ENCODE data around the gene ACER3.
"Not testable (repeated sequence)": the region's sequence is repeated elsewhere in the genome, so short reads cannot be mapped to it uniquely, and the experiment has no call there.

ACER3 gene

DNA sequence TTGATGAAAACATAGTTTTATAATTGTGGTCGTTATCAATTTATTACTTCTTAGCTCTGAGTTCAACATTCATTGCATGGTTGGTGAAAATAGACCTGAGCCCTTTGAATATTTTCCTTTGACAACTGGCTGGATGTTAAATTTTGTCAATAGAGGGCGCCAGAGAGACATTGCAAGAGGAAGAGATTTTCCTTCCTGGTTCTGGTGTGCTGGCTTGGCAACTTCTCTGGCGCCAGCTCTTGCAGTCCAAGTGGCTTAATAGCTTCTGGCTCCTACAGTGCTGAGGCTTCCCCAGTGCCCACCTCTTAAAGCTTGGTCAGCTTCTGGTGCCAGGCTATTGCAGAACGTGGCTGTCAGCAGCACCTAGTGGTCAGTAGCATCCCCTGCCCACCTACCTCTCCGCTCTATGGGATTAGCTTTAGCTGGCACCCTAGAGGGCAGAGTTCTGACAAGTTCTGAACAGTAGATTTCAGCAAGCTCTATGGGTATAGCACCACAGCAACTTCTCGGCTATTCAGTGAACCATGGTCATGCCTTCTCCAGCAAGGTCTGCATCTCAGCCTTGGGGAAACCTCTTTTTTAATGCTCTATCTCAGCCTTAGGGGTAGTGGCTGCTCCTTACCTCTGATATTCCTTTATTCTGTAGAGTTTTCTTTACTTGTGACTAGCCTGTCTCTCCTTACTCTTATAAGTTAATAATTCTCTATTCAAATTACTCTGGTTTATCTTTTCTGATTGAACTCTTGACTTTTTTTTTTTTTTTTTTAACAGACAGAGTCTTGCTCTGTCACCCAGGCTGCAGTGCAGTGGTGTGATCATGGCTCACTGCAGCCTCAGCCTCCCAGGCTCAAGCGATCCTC, 59.4 kb downstream of the ACER3 start:
- Mint-ChIP-seq H3K27ac (ENCODE audit: low read depth) (no peak overlapping the region), H3K9me3 (no peaks in the 10 kb centered on the region), H3K27me3 (no peaks in the 10 kb centered on the region), H3K4me1 (peaks cover 15% of the 10 kb centered on the region), H3K36me3 (ENCODE audit: insufficient read depth) (no peaks in the 10 kb centered on the region), H3K4me3 (peak overlapping the region; percentile 50)
- ATAC-seq (replicated peaks; ENCODE audit: extremely low read depth, poor library complexity, severe bottlenecking) (peak; percentile 72), DNase-seq (ENCODE audit: low spot score in 2 of 2) (peak; percentile 22 to 47)

DNA sequence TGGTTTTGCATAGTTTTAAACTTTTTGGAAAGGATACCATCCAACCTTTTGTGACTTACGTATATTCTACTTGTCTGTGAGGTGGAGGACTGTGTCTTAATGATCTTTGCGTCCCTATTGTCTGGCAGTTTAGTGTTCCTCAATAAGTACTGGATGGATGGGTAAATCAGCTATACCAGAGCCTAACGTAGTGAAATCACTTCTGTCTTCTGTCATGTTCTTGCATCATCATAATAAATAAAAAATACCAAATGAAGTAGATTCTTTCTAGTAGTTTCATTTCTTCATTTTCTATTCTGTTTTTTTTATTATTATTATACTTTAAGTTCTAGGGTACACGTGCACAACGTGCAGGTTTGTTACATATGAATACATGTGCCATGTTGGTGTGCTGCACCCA, 66.4 kb downstream of the ACER3 start:
- Mint-ChIP-seq H3K4me3 (no peak overlapping the region), H3K36me3 (ENCODE audit: insufficient read depth) (peaks cover 4% of the 10 kb centered on the region), H3K9me3 (no peaks in the 10 kb centered on the region), H3K4me1 (peaks cover 4% of the 10 kb centered on the region), H3K27ac (ENCODE audit: low read depth) (no peak overlapping the region), H3K27me3 (no peaks in the 10 kb centered on the region)
- no peak for DNase-seq (ENCODE audit: low spot score in 2 of 2)
- ATAC-seq (replicated peaks; ENCODE audit: extremely low read depth, poor library complexity, severe bottlenecking), result no peak

DNA sequence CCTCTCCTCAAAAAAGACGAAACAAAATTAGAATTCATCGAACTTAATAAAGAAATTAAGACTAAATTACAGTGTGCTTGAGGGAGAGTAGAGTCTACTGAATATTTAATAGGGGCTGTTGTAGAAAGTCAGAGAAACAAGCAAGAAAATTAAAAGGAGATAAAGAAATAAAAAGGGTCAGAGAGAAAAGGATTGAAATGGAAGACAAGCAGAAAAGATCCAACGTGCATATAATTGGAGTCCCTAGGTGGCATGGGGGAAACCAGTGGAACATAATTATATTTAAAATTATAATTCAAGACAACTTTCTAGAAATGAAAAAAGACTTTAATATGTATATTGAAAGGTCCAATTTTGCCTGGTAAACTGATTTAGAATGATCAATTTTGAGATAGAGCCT, 74.3 kb downstream of the ACER3 start:
- H3K27ac Mint-ChIP-seq (ENCODE audit: low read depth), result no peak overlapping the region
- H3K9me3 Mint-ChIP-seq, result no peaks in the 10 kb centered on the region
- no peak for DNase-seq (ENCODE audit: low spot score in 2 of 2)
- H3K27me3 Mint-ChIP-seq, result no peaks in the 10 kb centered on the region
- H3K4me3 Mint-ChIP-seq, result no peak overlapping the region
- H3K4me1 Mint-ChIP-seq, result no peaks in the 10 kb centered on the region
- H3K36me3 Mint-ChIP-seq (ENCODE audit: insufficient read depth), result peaks cover 2% of the 10 kb centered on the region
- ATAC-seq (replicated peaks; ENCODE audit: extremely low read depth, poor library complexity, severe bottlenecking), result no peak

DNA sequence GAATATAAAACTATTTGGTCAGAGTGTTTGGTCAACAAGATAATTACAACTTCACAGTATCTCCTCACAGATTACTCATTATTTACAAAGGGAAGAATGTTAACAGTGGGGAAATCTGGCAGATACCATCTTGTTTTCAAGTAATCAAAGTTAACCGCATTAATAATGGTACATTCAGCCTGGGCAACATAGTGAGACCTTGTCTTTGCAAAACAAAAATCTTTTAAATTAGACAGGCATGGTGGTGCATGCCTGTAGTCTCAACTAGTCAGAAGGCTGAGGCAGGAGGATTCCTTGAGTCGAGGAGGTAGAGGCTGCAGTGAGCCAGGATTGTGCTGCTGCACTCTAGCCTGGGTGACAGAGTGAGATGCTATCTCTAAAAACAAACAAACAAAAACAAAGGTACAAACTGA, 78.5 kb downstream of the ACER3 start:
- Mint-ChIP-seq H3K27me3 (no peaks in the 10 kb centered on the region), H3K27ac (ENCODE audit: low read depth) (no peak overlapping the region), H3K9me3 (peaks cover 6% of the 10 kb centered on the region), H3K36me3 (ENCODE audit: insufficient read depth) (peaks cover 1% of the 10 kb centered on the region), H3K4me3 (no peak overlapping the region), H3K4me1 (no peaks in the 10 kb centered on the region)
- no peak for ATAC-seq (replicated peaks; ENCODE audit: extremely low read depth, poor library complexity, severe bottlenecking)
- no peak for DNase-seq (ENCODE audit: low spot score in 2 of 2)

DNA sequence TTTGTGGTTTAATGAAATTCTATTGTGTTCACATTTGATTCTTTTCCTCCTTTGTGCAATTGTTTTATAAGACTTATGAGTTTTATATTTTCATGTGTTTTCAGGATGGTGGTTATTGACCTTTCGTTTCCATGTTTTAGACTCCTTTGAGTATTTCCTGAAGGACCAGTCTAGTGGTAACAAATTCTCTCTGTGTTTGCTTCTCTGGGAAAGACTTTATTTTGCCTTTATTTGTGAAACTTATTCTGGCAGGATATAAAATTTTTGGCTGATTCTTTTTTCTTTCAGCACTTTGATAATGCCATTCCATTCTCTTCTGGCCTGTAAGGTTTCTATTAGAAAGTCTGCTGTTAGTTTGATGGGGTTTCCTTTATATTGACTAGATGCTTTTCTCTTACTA, 83.5 kb downstream of the ACER3 start:
- no peak overlapping the region for H3K4me3 Mint-ChIP-seq
- ATAC-seq (replicated peaks; ENCODE audit: extremely low read depth, poor library complexity, severe bottlenecking) (no peak), DNase-seq (ENCODE audit: low spot score in 2 of 2) (no peak)
- H3K36me3 Mint-ChIP-seq (ENCODE audit: insufficient read depth), result no peaks in the 10 kb centered on the region
- H3K27ac Mint-ChIP-seq (ENCODE audit: low read depth), result no peak overlapping the region
- no peaks in the 10 kb centered on the region for H3K27me3 Mint-ChIP-seq
- peaks cover 6% of the 10 kb centered on the region for H3K9me3 Mint-ChIP-seq
- H3K4me1 Mint-ChIP-seq, result peaks cover 7% of the 10 kb centered on the region

DNA sequence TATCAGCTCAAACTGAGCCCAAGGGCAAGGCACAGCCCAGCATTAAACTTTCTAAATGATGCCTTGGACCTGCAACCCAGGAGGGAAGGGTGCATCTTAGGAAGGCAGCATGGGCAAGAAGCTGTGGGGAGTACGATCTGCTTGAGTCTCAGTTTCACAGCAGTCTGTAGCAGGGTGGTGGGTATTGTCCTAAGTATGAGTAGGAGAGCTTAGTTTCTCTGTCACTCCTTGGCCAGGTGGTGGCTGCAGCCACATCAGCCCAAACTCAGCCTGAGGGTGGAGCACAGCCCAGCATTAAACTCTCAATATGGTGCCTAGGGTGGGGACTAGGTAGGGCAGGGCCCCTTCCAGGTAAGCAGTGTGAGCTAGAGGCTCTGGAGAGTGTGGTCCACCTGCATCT, 85.5 kb downstream of the ACER3 start:
- H3K4me1 Mint-ChIP-seq, result peaks cover 7% of the 10 kb centered on the region

DNA sequence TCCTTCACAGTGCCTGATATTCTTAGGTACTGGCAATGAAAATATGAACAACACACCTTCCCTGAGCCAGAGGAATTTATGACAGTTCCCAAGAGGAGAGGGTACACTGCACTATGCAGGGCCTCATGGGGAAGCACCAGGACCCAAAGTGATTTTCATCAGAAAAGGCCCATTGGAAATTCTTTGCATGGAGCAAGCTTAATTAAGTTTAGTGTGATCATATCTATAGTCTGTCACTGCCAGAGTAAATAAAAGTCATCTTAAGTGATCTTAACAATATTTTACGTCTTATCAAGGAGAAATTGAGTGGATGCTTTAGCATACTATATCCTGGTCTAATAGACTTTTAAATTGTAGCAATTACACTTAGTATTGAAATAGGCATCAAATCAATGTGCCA, 86.5 kb downstream of the ACER3 start:
- no peak for ATAC-seq (replicated peaks; ENCODE audit: extremely low read depth, poor library complexity, severe bottlenecking)
- Mint-ChIP-seq H3K9me3 (peaks cover 6% of the 10 kb centered on the region), H3K4me1 (peaks cover 7% of the 10 kb centered on the region), H3K4me3 (no peak overlapping the region), H3K27ac (ENCODE audit: low read depth) (no peak overlapping the region), H3K27me3 (no peaks in the 10 kb centered on the region), H3K36me3 (ENCODE audit: insufficient read depth) (no peaks in the 10 kb centered on the region)
- no peak for DNase-seq (ENCODE audit: low spot score in 2 of 2)

More for the DNA sequence above, 85.5 kb downstream of the ACER3 start:
- no peaks in the 10 kb centered on the region for H3K27me3 Mint-ChIP-seq
- peaks cover 6% of the 10 kb centered on the region for H3K9me3 Mint-ChIP-seq
- DNase-seq (ENCODE audit: low spot score in 2 of 2) (no peak), ATAC-seq (replicated peaks; ENCODE audit: extremely low read depth, poor library complexity, severe bottlenecking) (no peak)
- H3K36me3 Mint-ChIP-seq (ENCODE audit: insufficient read depth), result no peaks in the 10 kb centered on the region
- no peak overlapping the region for H3K4me3 Mint-ChIP-seq
- H3K27ac Mint-ChIP-seq (ENCODE audit: low read depth), result no peak overlapping the region

DNA sequence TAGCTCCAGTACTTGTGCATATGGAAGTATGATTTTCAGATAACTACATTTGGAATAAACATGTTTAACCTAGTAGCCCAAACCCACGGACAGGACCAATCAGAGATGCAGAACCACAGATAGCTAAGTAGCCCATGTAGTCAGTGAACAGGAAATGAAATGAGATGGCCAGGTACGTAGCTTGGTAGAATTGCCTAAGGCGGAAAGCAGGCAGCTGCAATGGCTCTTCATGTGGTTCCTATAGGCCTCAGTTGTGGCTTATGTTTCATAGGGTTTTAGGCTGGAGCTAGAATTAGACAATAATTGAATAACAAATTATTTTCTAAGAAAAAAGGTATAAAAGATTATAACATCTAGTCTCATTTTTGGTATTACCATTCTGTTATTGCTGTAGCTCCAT, 87.1 kb downstream of the ACER3 start:
- ATAC-seq (replicated peaks; ENCODE audit: extremely low read depth, poor library complexity, severe bottlenecking), result no peak

DNA sequence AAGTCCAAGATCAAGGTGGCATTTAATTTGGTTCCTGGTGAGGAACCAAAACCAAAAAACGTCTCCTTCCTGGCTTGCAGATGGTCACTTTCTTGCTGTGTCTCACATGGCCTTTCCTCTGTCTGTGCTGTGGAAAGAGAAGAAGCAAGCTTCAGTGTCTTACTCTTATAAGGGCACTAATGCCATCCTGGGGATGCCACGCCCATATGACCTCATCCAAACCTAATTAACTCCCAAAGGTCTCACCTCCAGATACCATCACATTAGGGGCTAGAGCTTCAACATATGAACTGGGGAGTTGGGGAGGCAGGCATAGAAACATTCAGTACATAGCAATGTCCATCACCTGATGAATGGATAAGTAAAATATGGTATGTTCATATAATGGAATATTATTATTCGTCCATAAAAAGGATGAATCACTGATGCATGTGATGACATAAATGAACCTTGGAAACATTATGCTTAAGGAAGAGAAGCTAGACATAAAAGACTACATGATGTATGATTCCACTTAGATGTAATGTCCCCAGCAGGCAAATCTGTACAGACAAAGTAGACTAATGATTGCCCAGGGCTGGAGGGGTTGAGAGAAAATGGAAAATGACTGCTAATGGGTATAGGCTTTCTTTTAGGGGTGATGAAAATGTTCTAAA, 94.9 kb downstream of the ACER3 start:
- Mint-ChIP-seq H3K9me3 (no peaks in the 10 kb centered on the region), H3K36me3 (ENCODE audit: insufficient read depth) (no peaks in the 10 kb centered on the region), H3K4me1 (no peaks in the 10 kb centered on the region), H3K27me3 (no peaks in the 10 kb centered on the region), H3K27ac (ENCODE audit: low read depth) (no peak overlapping the region), H3K4me3 (no peak overlapping the region)
- no peak for ATAC-seq (replicated peaks; ENCODE audit: extremely low read depth, poor library complexity, severe bottlenecking)
- DNase-seq (ENCODE audit: low spot score in 2 of 2), result no peak

More for the DNA sequence above, 87.1 kb downstream of the ACER3 start:
- Mint-ChIP-seq H3K4me1 (peaks cover 7% of the 10 kb centered on the region), H3K4me3 (no peak overlapping the region), H3K36me3 (ENCODE audit: insufficient read depth) (no peaks in the 10 kb centered on the region), H3K27me3 (no peaks in the 10 kb centered on the region), H3K27ac (ENCODE audit: low read depth) (no peak overlapping the region), H3K9me3 (peaks cover 5% of the 10 kb centered on the region)
- DNase-seq (ENCODE audit: low spot score in 2 of 2), result no peak

DNA sequence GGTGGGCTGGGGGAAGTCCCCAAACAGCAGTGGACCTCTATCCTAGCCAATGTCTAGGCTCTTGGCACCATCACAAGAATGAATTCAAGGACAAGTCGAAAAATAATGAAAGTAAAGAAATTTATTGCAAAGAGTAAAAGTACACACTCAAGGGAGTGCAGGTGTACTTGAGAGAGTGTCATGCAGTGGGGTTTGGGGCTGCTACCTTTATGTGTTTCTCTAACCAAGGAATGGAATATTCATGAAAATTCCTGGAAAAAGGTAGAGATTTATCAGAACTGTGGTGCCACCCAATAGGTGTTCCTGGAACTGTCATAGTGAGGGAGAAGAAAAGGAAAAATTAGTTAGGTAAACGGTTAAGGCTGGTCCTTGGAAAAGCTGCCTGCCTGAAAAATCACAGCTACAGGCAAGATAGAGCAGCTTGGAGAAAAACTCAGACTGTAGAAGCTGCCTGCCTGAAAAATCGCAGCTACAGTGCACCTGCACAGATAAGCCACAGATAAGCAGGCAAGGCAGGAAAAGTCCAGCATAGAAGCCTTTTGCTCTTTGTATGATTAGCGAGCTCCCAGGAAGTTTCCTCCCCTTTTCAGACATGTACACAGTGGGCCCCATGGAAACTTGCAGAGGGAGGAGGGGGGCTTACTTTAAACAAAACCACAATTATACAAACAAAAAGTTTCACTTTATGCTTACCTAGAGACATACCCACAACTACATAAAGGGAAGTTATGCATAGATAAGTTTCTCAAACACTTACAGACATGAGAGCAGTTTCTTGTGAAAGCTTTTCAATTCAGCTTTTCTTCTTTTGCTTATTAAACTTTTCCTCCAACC, 102.1 kb downstream of the ACER3 start:
- Mint-ChIP-seq H3K4me3 (no peak overlapping the region), H3K27me3 (no peaks in the 10 kb centered on the region), H3K27ac (ENCODE audit: low read depth) (no peak overlapping the region), H3K9me3 (no peaks in the 10 kb centered on the region), H3K36me3 (ENCODE audit: insufficient read depth) (no peaks in the 10 kb centered on the region), H3K4me1 (no peaks in the 10 kb centered on the region)
- DNase-seq (ENCODE audit: low spot score in 2 of 2) (no peak), ATAC-seq (replicated peaks; ENCODE audit: extremely low read depth, poor library complexity, severe bottlenecking) (no peak)

DNA sequence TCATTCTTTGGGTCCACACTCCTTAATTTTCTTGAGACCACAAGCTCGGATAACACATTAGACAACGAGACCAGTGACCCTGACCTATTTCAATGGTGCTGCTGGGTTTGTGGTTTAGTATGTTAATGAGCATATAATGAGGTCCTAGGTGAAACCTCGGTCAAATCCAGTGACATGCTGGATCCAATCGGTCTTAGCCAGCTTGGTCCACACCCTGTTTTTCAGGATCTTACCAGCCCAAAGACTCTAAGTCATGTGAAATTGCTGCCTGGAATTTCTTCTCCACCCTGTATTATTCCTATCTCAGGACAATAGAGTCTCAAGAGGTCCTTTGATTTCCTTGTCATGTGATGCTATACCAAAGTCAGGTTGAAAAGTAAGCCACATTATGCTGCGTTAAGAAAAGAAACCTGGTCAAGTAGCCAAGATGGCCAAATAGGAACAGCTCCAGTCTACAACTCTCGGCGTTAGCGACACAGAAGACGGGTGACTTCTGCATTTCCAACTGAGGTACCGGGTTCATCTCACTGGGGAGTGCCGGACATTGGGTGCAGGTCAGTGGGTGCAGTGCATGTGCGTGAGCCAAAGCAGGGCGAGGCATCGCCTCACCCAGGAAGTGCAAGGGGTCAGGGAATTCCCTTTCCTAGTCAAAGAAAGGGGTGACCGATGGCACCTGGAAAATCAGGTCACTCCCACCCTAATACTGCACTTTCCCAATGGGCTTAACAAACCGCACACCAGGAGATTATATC, 102.9 kb downstream of the ACER3 start:
- not testable (repeated sequence) for H3K4me3 Mint-ChIP-seq; H3K27me3 Mint-ChIP-seq; H3K9me3 Mint-ChIP-seq; H3K36me3 Mint-ChIP-seq (ENCODE audit: insufficient read depth); ATAC-seq (replicated peaks; ENCODE audit: extremely low read depth, poor library complexity, severe bottlenecking); H3K4me1 Mint-ChIP-seq; H3K27ac Mint-ChIP-seq (ENCODE audit: low read depth); DNase-seq (ENCODE audit: low spot score in 2 of 2)

DNA sequence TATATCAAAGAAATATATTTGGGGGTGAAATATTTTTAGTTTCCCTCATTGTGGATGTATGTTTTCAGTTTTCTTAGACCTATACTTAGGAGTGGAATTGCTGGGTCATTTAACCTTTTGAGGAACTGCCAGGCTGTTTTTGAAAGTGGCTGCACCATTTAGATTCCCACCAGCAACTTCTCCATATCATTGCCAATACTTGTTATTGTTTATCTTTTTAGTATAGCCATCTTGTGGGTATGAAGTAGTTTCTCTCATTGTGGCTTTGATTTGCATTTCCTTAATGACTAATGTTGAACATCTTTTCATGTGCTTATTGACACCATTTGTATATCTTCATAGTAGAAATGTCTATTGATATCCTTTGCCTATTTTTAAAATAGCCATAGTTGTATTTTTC, 111.3 kb downstream of the ACER3 start:
- no peaks in the 10 kb centered on the region for H3K36me3 Mint-ChIP-seq (ENCODE audit: insufficient read depth)

More for the DNA sequence above, 111.3 kb downstream of the ACER3 start:
- ATAC-seq (replicated peaks; ENCODE audit: extremely low read depth, poor library complexity, severe bottlenecking) (no peak), DNase-seq (ENCODE audit: low spot score in 2 of 2) (no peak)
- no peaks in the 10 kb centered on the region for H3K27me3 Mint-ChIP-seq
- H3K4me3 Mint-ChIP-seq, result no peak overlapping the region
- no peaks in the 10 kb centered on the region for H3K9me3 Mint-ChIP-seq
- H3K4me1 Mint-ChIP-seq, result no peaks in the 10 kb centered on the region
- H3K27ac Mint-ChIP-seq (ENCODE audit: low read depth), result no peak overlapping the region

Measured in central memory CD8-positive, alpha-beta T cell (primary cell).